GM12865 (cell line): Measurements from ENCODE around the gene PGA4.

Experiments
- DNase-seq: peaks from one replicate; pipeline ENCODE4 v3.0.0; 2010; ENCODE audit warnings: low read depth
- H3K4me3 ChIP-seq: 2 replicates; pipeline ENCODE4 v1.5.1; 2011; ENCODE audit warnings: mild to moderate bottlenecking, low read depth, low read length, control low read depth
- CTCF ChIP-seq: IDR thresholded peaks from 2 replicates; pipeline ENCODE4 v1.5.1; 2011; ENCODE audit warnings: low read length, control low read depth, low read depth, inconsistent platforms; ENCODE audit not compliant: insufficient read depth; ENCODE audit errors: missing control alignments

Gene PGA4

GRCh38 chr11:61266602-61267001 lies 44.5 kb downstream of the PGA4 start:
- no peak for TF ChIP-seq CTCF
- DNase-seq, result no peak
- H3K4me3 ChIP-seq, result no peak overlapping the region

GRCh38 chr11:61267437-61267841 lies 45.3 kb downstream of the PGA4 start:
- no peak overlapping the region for H3K4me3 ChIP-seq
- TF ChIP-seq CTCF, result no peak
- DNase-seq, result no peak

GRCh38 chr11:61268588-61269250 lies 46.6 kb downstream of the PGA4 start:
- no peak overlapping the region for H3K4me3 ChIP-seq
- no peak for DNase-seq
- no peak for TF ChIP-seq CTCF

DNA sequence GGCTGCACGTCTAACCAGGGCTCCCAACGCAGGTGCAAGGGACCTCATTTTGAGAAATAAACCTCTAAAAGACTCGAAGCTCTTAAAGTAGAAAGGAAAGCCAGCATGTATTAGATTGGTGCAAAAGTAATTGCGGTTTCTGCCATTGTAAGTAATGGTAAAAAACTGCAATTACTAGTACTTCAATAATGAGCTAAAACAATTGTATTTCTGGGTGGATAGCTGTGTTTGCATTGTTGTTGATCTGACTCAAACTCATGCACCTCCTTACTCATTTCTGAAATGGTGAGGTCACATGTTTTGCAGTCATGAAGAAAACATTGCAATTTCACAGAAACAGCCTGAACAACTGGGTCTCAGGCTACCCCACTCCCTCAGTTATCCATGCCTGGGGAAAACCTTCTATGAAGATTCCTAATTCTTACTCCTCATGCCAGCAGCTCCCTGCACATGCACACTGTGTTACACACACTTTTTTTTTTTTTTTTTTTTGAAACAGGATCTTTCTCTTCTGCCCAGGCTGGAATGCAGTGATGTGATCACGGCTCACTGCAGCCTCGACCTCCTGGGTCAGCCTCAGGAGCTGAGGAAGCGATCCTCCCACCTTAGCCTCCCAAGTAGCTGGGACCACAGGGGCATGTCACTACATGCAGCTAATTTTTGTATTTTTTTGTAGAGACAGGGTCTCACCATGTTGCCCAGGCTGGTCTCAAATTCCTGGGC lies 48.4 kb downstream of the PGA4 start:
- H3K4me3 ChIP-seq, result no peak overlapping the region
- no peak for TF ChIP-seq CTCF
- DNase-seq, result peak; percentile 22

DNA sequence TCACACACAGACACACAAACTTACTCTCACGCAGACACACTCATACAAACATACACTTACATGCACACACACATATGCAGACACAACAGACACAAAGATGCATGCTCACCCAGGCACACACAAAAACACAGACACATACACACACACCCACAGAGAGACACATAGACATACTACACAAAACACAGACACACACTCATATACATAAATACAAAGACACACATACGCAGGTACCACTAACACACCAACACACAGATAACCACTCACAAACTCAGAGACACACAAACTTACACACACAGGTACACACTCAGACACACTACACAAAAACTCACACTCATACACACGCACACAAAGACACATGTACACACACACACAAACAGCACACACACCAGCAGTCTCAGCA lies 50.6 kb downstream of the PGA4 start:
- DNase-seq, result no peak
- no peak for TF ChIP-seq CTCF
- no peak overlapping the region for H3K4me3 ChIP-seq

DNA sequence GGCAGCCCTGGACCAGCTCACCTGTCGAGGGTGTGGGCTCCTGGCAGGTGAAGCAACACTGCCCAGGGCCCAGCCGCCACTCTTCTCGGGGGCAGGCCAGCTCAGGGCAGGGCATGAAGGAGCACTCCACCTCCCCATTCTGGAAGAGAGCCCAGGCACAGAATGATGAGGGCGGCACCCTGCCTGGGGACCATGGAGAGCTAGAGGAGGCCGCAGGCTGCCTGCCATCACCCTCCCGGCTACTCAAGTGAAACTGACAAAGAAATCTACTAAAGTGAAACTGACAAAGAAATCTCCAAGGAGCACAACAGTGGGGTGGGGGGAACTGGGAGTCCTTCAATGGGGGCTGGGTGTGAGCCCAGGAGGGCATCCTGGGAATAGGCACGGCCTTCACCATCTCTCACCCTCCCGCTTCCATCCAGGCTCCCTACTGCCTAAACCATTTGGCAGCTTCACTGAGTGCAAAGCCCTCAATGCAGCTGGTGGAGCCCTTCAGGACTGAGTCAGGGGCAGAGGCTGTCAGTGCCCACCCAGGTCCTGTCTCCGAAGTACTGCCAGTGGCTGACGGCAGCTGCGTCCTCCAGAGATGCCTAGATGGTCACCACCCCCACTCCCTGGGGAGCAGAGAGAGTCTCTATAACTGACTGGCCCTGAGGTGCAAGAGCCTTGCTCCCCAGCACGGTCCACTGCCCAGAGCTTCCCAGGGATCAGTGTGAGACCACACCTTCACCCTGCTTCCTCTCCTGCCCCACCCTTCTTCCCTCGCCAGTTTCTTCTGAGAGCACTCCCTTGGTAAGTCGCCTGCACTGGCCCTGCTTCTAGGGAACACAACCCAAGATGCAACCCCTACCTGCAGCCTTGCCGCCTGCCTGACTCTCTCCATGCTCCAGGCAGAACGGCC lies 51.3 kb downstream of the PGA4 start:
- no peak for DNase-seq
- H3K4me3 ChIP-seq, result no peak overlapping the region
- no peak for TF ChIP-seq CTCF
